Skeletal muscle tissue (tissue), 4 donors: ENCODE results near the gene KRCC1. TPM values are rescaled to one million over a fixed set of nuclear protein-coding genes. Genes with fewer than 3 reads are reported as not detected.

Experiments used
- H3K27ac ChIP-seq: one replicate; pipeline ENCODE4 v1.7.0; 2013; ENCODE audit warnings: mild to moderate bottlenecking, low read depth, low read length, inconsistent platforms
- H3K27me3 ChIP-seq, 3 donors: one replicate each; pipeline ENCODE4 v1.7.0; 2013; ENCODE audit warnings: low read length in 3 of 3; ENCODE audit not compliant: control insufficient read depth in 3 of 3, insufficient read depth in 3 of 3
- H3K36me3 ChIP-seq, 3 donors: one replicate each; pipeline ENCODE4 v1.7.0; 2013; ENCODE audit warnings: low read length in 3 of 3; ENCODE audit not compliant: control insufficient read depth in 3 of 3, insufficient read depth in 3 of 3
- H3K4me1 ChIP-seq, 3 donors: one replicate each; pipeline ENCODE4 v1.7.0; 2013; ENCODE audit warnings: low read length in 3 of 3, mild to moderate bottlenecking in 3 of 3; ENCODE audit not compliant: control insufficient read depth in 3 of 3, insufficient read depth in 3 of 3
- H3K4me3 ChIP-seq, 3 donors: one replicate each; pipeline ENCODE4 v1.7.0; 2013; ENCODE audit warnings: low read length in 3 of 3
- H3K9ac ChIP-seq, 3 donors: one replicate each; pipeline ENCODE4 v1.7.0; 2013; ENCODE audit warnings: low read length in 3 of 3, mild to moderate bottlenecking in 3 of 3, moderate library complexity in 2 of 3, low read depth in 1 of 3
- H3K9me3 ChIP-seq, 3 donors: one replicate each; pipeline ENCODE4 v1.7.0; 2013; ENCODE audit warnings: low read length in 3 of 3; ENCODE audit not compliant: control insufficient read depth in 3 of 3
- total RNA-seq: library from RNA; depleted of rRNA; stranded (reverse); fragments of >200 nt; gene quantifications from one replicate; pipeline ENCODE4 v1.2.3, GENCODE V29; 2014
- donor health status: Osteomylitis.

KRCC1 gene
- total RNA-seq, 1 donor from 2014 or later, result 11.5 TPM

- H3K4me3 ChIP-seq, result no peak overlapping the region
- H3K36me3 ChIP-seq, result peaks cover 66 to 88% (median 66%) of the 10 kb centered on the region in 3 donors
- no peak overlapping the region for H3K27ac ChIP-seq
- H3K27me3 ChIP-seq, result no peaks in the 10 kb centered on the region
- H3K9ac ChIP-seq, result no peak overlapping the region
- H3K9me3 ChIP-seq, result no peaks in the 10 kb centered on the region
- H3K4me1 ChIP-seq, result peaks cover 2 to 8% (median 3%) of the 10 kb centered on the region in 3 donors
Observed at GRCh38 chr2:88091943-88092342, 36.4 kb upstream of the KRCC1 start.

DNA sequence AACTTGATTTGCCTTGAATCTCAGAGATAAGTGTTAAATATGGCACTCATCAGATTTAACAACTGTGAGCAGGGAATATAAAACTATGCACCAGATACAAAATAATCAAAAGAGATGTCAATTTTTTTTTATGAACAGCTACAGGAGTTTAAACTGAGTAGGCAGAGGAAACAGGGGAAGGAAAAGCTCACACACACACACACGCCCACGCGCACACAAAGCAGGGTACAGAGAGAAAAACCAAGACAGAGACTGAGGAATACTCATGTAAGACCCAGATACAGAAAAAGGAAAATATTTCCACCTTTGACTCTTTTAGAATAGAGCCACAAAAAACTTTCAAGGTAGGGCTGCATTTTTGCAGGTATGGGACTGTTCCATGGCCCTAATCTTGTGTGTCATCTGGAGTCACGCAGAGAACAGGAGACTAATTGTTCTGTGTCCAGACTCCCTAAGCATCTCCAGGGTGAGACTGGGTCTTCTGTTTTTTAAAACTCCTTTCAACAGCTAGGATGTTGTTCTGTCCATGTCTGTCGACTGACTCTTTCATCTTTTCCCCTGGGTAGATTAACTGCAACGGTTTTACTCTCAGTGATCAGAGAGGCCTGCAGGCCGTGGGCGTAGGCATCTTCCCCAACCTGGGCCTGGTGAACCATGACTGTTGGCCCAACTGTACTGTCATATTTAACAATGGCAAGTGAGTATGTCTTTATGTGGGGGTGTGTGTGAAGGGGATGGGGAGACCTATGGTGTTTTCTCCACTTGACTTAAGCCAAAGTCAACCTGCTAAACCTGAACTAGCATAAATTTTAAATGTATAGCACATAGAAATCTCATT, 35.1 kb upstream of the KRCC1 start:
- H3K27ac ChIP-seq, result no peak overlapping the region
- H3K4me1 ChIP-seq, result peaks cover 2 to 8% (median 3%) of the 10 kb centered on the region in 3 donors
- H3K9me3 ChIP-seq, result no peaks in the 10 kb centered on the region
- H3K27me3 ChIP-seq, result no peaks in the 10 kb centered on the region
- H3K36me3 ChIP-seq, result peaks cover 60 to 76% (median 60%) of the 10 kb centered on the region in 3 donors
- H3K4me3 ChIP-seq, result no peak overlapping the region
- no peak overlapping the region for H3K9ac ChIP-seq

- H3K36me3 ChIP-seq, result peaks cover 52 to 71% (median 59%) of the 10 kb centered on the region in 3 donors
- H3K4me3 ChIP-seq, result no peak overlapping the region
- no peak overlapping the region for H3K27ac ChIP-seq
- no peaks in the 10 kb centered on the region for H3K27me3 ChIP-seq
- H3K9me3 ChIP-seq, result no peaks in the 10 kb centered on the region
- no peak overlapping the region for H3K9ac ChIP-seq
- H3K4me1 ChIP-seq, result peaks cover 3 to 16% (median 4%) of the 10 kb centered on the region in 3 donors
Observed at GRCh38 chr2:88088999-88089398, 33.4 kb upstream of the KRCC1 start.

DNA sequence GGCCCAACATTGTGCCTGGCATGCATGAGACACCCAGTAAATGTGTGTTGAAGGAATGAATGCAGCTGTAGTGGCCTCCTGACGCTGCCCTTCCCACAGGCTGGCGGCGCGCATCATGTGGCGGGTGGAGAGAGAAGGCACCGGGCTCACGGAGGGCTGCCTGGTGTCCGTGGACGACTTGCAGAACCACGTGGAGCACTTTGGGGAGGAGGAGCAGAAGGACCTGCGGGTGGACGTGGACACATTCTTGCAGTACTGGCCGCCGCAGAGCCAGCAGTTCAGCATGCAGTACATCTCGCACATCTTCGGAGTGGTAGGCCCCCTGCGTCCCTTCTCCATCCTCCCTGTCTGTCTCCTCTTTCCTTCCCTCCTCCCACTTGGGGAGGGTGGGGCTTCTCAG, 32.2 kb upstream of the KRCC1 start:
- Histone ChIP-seq H3K9ac (no peak overlapping the region), H3K4me3 (no peak overlapping the region), H3K27me3 (no peaks in the 10 kb centered on the region), H3K4me1 (peaks cover 3 to 21% (median 8%) of the 10 kb centered on the region in 3 donors), H3K36me3 (peaks cover 45 to 63% (median 46%) of the 10 kb centered on the region in 3 donors), H3K27ac (no peak overlapping the region), H3K9me3 (no peaks in the 10 kb centered on the region)

DNA sequence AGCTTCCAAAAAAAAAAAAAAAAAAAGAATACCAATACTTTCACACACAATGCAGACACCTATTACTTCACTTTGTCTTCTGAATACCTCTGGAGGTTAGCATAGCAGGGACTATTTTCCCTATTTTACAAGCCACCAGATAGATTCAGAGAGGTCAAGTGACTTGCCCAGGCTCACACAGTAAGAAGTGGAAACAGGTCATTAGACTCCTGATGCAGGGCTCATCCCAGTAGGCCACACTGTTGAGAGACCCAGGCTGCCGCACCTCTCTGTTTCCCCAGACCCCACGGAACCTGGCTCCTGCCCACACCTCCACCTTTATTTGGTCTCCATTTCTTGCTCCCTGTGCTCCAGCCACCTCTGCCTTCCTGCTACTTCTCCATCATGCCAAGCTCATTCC, 31.5 kb upstream of the KRCC1 start:
- peaks cover 40 to 56% (median 42%) of the 10 kb centered on the region in 3 donors for H3K36me3 ChIP-seq

GRCh38 chr2:88086401-88086800, 30.8 kb upstream of the KRCC1 start:
- Histone ChIP-seq H3K27me3 (no peaks in the 10 kb centered on the region), H3K4me3 (no peak overlapping the region), H3K4me1 (peaks cover 13 to 29% (median 18%) of the 10 kb centered on the region in 3 donors), H3K27ac (no peak overlapping the region), H3K36me3 (peaks cover 35 to 49% (median 39%) of the 10 kb centered on the region in 3 donors), H3K9ac (no peak overlapping the region), H3K9me3 (no peaks in the 10 kb centered on the region)

More for the DNA sequence above, 31.5 kb upstream of the KRCC1 start:
- Histone ChIP-seq H3K9ac (peak overlapping the region in 1 of 3 donors; percentile 20), H3K27ac (no peak overlapping the region), H3K4me1 (peaks cover 8 to 24% (median 14%) of the 10 kb centered on the region in 3 donors), H3K9me3 (no peaks in the 10 kb centered on the region), H3K4me3 (no peak overlapping the region), H3K27me3 (no peaks in the 10 kb centered on the region)

DNA sequence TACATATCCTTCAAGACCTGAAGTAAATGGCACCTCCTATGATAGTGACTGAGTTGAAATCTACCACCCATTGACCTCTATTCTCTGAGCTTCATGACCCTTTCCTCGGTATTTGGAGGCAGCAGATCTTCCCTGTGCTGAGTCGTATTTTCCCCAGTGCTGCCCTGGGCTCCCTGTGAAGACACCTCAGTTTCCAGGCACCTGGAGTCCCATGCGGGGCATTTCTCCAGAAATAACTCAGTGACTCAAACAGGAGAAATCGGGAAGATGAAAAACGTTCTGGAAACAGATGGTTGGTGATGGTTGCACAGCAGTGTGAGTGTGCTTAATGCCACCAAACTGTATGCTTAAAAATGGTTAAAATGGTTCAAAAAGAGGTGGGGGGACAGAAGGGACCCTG, 30.0 kb upstream of the KRCC1 start:
- peaks cover 17 to 30% (median 18%) of the 10 kb centered on the region in 3 donors for H3K4me1 ChIP-seq
- no peak overlapping the region for H3K4me3 ChIP-seq
- H3K9me3 ChIP-seq, result no peaks in the 10 kb centered on the region
- peaks cover 30 to 41% (median 35%) of the 10 kb centered on the region in 3 donors for H3K36me3 ChIP-seq
- no peak overlapping the region for H3K27ac ChIP-seq
- no peaks in the 10 kb centered on the region for H3K27me3 ChIP-seq
- H3K9ac ChIP-seq, result no peak overlapping the region

- Histone ChIP-seq H3K9ac (no peak overlapping the region), H3K4me1 (peaks cover 19 to 33% (median 20%) of the 10 kb centered on the region in 3 donors), H3K36me3 (peaks cover 30 to 38% (median 35%) of the 10 kb centered on the region in 3 donors), H3K27me3 (no peaks in the 10 kb centered on the region), H3K9me3 (no peaks in the 10 kb centered on the region), H3K4me3 (no peak overlapping the region), H3K27ac (no peak overlapping the region)
Observed at GRCh38 chr2:88085099-88085498, 29.5 kb upstream of the KRCC1 start.

GRCh38 chr2:88082781-88083180, 27.2 kb upstream of the KRCC1 start:
- Histone ChIP-seq H3K36me3 (peaks cover 16 to 24% (median 22%) of the 10 kb centered on the region in 3 donors), H3K27me3 (no peaks in the 10 kb centered on the region), H3K4me3 (no peak overlapping the region), H3K27ac (peak overlapping the region; percentile 50), H3K9ac (no peak overlapping the region), H3K9me3 (no peaks in the 10 kb centered on the region), H3K4me1 (peaks cover 29 to 48% (median 30%) of the 10 kb centered on the region in 3 donors)

GRCh38 chr2:88081924-88082608, 26.5 kb upstream of the KRCC1 start:
- H3K36me3 ChIP-seq, result peaks cover 8 to 16% (median 15%) of the 10 kb centered on the region in 3 donors
- peaks cover 33 to 54% (median 35%) of the 10 kb centered on the region in 3 donors for H3K4me1 ChIP-seq
- H3K9ac ChIP-seq, result peak overlapping the region in 1 of 3 donors; percentile 26
- H3K4me3 ChIP-seq, result peak overlapping the region in 1 of 3 donors; percentile 17
- no peaks in the 10 kb centered on the region for H3K9me3 ChIP-seq
- H3K27ac ChIP-seq, result peak overlapping the region; percentile 50
- H3K27me3 ChIP-seq, result no peaks in the 10 kb centered on the region
